OCI-LY3 (cell line): ENCODE results near the gene DOP1A.

ENCODE experiments used
- EZH2phosphoT487 ChIP-seq: fragments of 200-600 bp; shearing (Covaris generic); IDR thresholded peaks from 2 replicates; pipeline ENCODE4 v1.6.1; 2018; ENCODE audit warnings: antibody characterized with exemption, mixed run types, low read depth
- TF ChIP-seq, protein P1 (sequence below): fragments of 200-600, 300-600 bp; sonication (generic); IDR thresholded peaks from 2 replicates; pipeline ENCODE4 v1.5.1; 2014; ENCODE audit warnings: antibody characterized with exemption, low read length, low read depth

DNA sequence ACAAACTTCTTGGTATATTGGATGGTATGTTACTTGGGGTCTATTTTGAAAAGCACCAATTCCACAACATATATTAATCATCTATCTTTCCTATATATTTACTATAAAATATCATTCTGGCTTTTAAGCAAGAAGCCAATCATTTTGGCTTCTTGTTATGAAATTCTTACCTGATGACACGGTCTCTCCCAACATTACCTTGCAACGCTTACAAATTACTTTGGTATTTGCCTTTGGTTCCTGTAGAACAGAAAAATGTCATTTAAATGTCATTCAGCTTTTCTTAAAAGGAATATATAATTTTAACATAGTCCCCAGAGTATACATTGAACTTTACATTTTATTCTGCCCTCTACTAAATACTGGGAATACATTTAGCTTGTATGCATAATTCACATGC lies 29.2 kb upstream of the DOP1A start:
- TF ChIP-seq, protein P1, sequence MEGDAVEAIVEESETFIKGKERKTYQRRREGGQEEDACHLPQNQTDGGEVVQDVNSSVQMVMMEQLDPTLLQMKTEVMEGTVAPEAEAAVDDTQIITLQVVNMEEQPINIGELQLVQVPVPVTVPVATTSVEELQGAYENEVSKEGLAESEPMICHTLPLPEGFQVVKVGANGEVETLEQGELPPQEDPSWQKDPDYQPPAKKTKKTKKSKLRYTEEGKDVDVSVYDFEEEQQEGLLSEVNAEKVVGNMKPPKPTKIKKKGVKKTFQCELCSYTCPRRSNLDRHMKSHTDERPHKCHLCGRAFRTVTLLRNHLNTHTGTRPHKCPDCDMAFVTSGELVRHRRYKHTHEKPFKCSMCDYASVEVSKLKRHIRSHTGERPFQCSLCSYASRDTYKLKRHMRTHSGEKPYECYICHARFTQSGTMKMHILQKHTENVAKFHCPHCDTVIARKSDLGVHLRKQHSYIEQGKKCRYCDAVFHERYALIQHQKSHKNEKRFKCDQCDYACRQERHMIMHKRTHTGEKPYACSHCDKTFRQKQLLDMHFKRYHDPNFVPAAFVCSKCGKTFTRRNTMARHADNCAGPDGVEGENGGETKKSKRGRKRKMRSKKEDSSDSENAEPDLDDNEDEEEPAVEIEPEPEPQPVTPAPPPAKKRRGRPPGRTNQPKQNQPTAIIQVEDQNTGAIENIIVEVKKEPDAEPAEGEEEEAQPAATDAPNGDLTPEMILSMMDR, result no peak
- no peak for TF ChIP-seq EZH2phosphoT487
